Nephron progenitor cell (in vitro differentiated cells): ENCODE data around the gene KLF13.

ENCODE experiments used
- DNase-seq: peaks from one replicate; pipeline ENCODE4 v3.0.0; 2021
- H3K27ac Mint-ChIP-seq: 2 replicates; pipeline ENCODE4 v1.8.0; 2021; ENCODE audit warnings: mild to moderate bottlenecking, moderate library complexity, mixed read lengths
- H3K27me3 Mint-ChIP-seq: 2 replicates; pipeline ENCODE4 v1.8.0; 2021; ENCODE audit warnings: mild to moderate bottlenecking, low read depth, mixed read lengths; ENCODE audit not compliant: poor library complexity
- H3K36me3 Mint-ChIP-seq: 2 replicates; pipeline ENCODE4 v1.8.0; 2021; ENCODE audit warnings: low read depth, mixed read lengths
- H3K4me1 Mint-ChIP-seq: 2 replicates; pipeline ENCODE4 v1.8.0; 2021; ENCODE audit warnings: mixed read lengths
- H3K4me3 Mint-ChIP-seq: 2 replicates; pipeline ENCODE4 v1.8.0; 2021; ENCODE audit warnings: mild to moderate bottlenecking, moderate library complexity, mixed read lengths
- H3K9me3 Mint-ChIP-seq: 2 replicates; pipeline ENCODE4 v1.8.0; 2021; ENCODE audit warnings: mild to moderate bottlenecking, moderate library complexity, mixed read lengths
- CTCF ChIP-seq: fragments of 200-600 bp; sonication (generic); IDR thresholded peaks from 2 replicates; pipeline ENCODE4 v1.5.0; 2021; ENCODE audit warnings: antibody characterized with exemption

Gene KLF13

GRCh38 chr15:31383139-31383538 lies 56.5 kb downstream of the KLF13 start:
- H3K4me1 Mint-ChIP-seq = peaks cover 25% of the 10 kb centered on the region
- no peak for DNase-seq

GRCh38 chr15:31384568-31384967 lies 57.9 kb downstream of the KLF13 start:
- no peak overlapping the region for H3K27ac Mint-ChIP-seq
- H3K36me3 Mint-ChIP-seq = peaks cover 17% of the 10 kb centered on the region
- H3K27me3 Mint-ChIP-seq = peaks cover 13% of the 10 kb centered on the region
- TF ChIP-seq CTCF = no peak
- H3K4me1 Mint-ChIP-seq = peaks cover 10% of the 10 kb centered on the region
- DNase-seq = no peak
- peaks cover 32% of the 10 kb centered on the region for H3K9me3 Mint-ChIP-seq
- H3K4me3 Mint-ChIP-seq = no peak overlapping the region

More at GRCh38 chr15:31383139-31383538, 56.5 kb downstream of the KLF13 start:
- Mint-ChIP-seq H3K27me3 (peaks cover 8% of the 10 kb centered on the region), H3K27ac (peak overlapping the region; percentile 48), H3K9me3 (peaks cover 20% of the 10 kb centered on the region), H3K4me3 (no peak overlapping the region), H3K36me3 (peaks cover 13% of the 10 kb centered on the region)
- TF ChIP-seq CTCF = no peak

- peaks cover 9% of the 10 kb centered on the region for H3K4me1 Mint-ChIP-seq
- peaks cover 29% of the 10 kb centered on the region for H3K36me3 Mint-ChIP-seq
- no peak for DNase-seq
- no peak for TF ChIP-seq CTCF
- no peak overlapping the region for H3K27ac Mint-ChIP-seq
- H3K9me3 Mint-ChIP-seq = peaks cover 44% of the 10 kb centered on the region
- H3K4me3 Mint-ChIP-seq = no peak overlapping the region
- peaks cover 13% of the 10 kb centered on the region for H3K27me3 Mint-ChIP-seq
Observed at GRCh38 chr15:31385736-31386135, 59.1 kb downstream of the KLF13 start.

GRCh38 chr15:31387092-31387478 lies 60.5 kb downstream of the KLF13 start:
- no peak overlapping the region for H3K4me3 Mint-ChIP-seq
- TF ChIP-seq CTCF = no peak
- peaks cover 23% of the 10 kb centered on the region for H3K36me3 Mint-ChIP-seq
- peaks cover 9% of the 10 kb centered on the region for H3K4me1 Mint-ChIP-seq
- H3K27ac Mint-ChIP-seq = no peak overlapping the region
- DNase-seq = no peak
- peaks cover 19% of the 10 kb centered on the region for H3K27me3 Mint-ChIP-seq
- peaks cover 40% of the 10 kb centered on the region for H3K9me3 Mint-ChIP-seq

- H3K36me3 Mint-ChIP-seq = peaks cover 23% of the 10 kb centered on the region
- TF ChIP-seq CTCF = no peak
- no peak overlapping the region for H3K27ac Mint-ChIP-seq
- peaks cover 40% of the 10 kb centered on the region for H3K9me3 Mint-ChIP-seq
- peaks cover 24% of the 10 kb centered on the region for H3K27me3 Mint-ChIP-seq
- no peak for DNase-seq
- H3K4me1 Mint-ChIP-seq = peaks cover 7% of the 10 kb centered on the region
- H3K4me3 Mint-ChIP-seq = no peak overlapping the region
Observed at GRCh38 chr15:31387479-31388118, 61.0 kb downstream of the KLF13 start.

GRCh38 chr15:31389576-31389975 lies 62.9 kb downstream of the KLF13 start:
- DNase-seq = no peak
- H3K9me3 Mint-ChIP-seq = peaks cover 40% of the 10 kb centered on the region
- H3K4me1 Mint-ChIP-seq = peaks cover 6% of the 10 kb centered on the region
- H3K4me3 Mint-ChIP-seq = no peak overlapping the region
- H3K27me3 Mint-ChIP-seq = peaks cover 41% of the 10 kb centered on the region
- H3K36me3 Mint-ChIP-seq = peaks cover 23% of the 10 kb centered on the region
- no peak for TF ChIP-seq CTCF
- no peak overlapping the region for H3K27ac Mint-ChIP-seq
